Lower leg skin (tissue), 3 donors: Measurements from ENCODE around the gene IMMP2L.

Experiments
- CTCF ChIP-seq, 3 donors: fragments of 450-650 bp; IDR thresholded peaks; one replicate each; pipeline ENCODE4 v1.5.1; 2016; ENCODE audit warnings: antibody characterized with exemption in 3 of 3, mild to moderate bottlenecking in 3 of 3, moderate library complexity in 2 of 3
- POLR2A ChIP-seq, 2 donors: fragments of 450-650 bp; IDR thresholded peaks; one replicate each; pipeline ENCODE4 v1.6.1; 2016 to 2017; ENCODE audit warnings: antibody characterized with exemption in 2 of 2, mild to moderate bottlenecking in 1 of 2, moderate library complexity in 1 of 2

DNA sequence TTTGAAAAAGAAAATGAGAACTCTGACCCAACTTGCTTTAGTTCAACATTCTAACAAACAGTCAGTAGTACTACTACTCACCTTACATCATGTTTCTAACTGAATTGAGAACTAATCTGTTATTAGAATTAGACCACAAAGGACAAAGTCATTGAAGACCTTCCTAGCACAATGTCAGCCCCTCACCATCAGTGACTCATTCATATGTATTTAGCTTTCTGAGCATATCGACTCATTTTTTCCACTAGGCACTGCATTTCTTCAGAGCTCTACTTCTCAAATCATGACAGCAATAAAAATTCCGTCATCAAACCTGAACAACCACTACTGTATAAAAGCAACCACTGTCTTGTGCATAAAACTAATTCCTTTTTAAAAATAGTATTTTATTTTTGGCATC lies 475.8 kb downstream of the IMMP2L start:
- TF ChIP-seq CTCF (IDR thresholded peaks at IDR 0.05) (no peak), POLR2A (IDR thresholded peaks at IDR 0.05) (no peak)
